GM19193 (cell line): ENCODE results near the gene KLF16.

ENCODE experiments used
- POLR2A ChIP-seq: IDR thresholded peaks from 4 replicates; pipeline ENCODE4 v1.6.1; 2011; ENCODE audit not compliant: insufficient read depth, insufficient read length; ENCODE audit errors: extremely low read depth

KLF16 gene

GRCh38 chr19:1863328-1863637, at the start of gene KLF16:
TSS of gene KLF16 (minus strand) at chr19:1863579. CDS start at chr19:1863497, 82 bp downstream.
- peak; percentile 74 for TF ChIP-seq POLR2A

GRCh38 chr19:1912760-1913505, 49.6 kb upstream of the KLF16 start:
- no peak for TF ChIP-seq POLR2A

- no peak for TF ChIP-seq POLR2A
Measured at GRCh38 chr19:1911995-1912394, 48.6 kb upstream of the KLF16 start.

GRCh38 chr19:1911098-1911497, 47.7 kb upstream of the KLF16 start:
- no peak for TF ChIP-seq POLR2A

- no peak for TF ChIP-seq POLR2A
Measured at GRCh38 chr19:1910177-1910576, 46.8 kb upstream of the KLF16 start.

- TF ChIP-seq POLR2A: no peak
Measured at GRCh38 chr19:1909761-1910080, 46.3 kb upstream of the KLF16 start.

GRCh38 chr19:1908364-1908678, 44.9 kb upstream of the KLF16 start:
- TF ChIP-seq POLR2A: no peak

- peak; percentile 39 for TF ChIP-seq POLR2A
Measured at GRCh38 chr19:1907563-1908363, 44.4 kb upstream of the KLF16 start.

GRCh38 chr19:1906985-1907562, 43.7 kb upstream of the KLF16 start:
- no peak for TF ChIP-seq POLR2A

GRCh38 chr19:1905863-1906375, 42.5 kb upstream of the KLF16 start:
- no peak for TF ChIP-seq POLR2A

GRCh38 chr19:1905110-1905862, 41.9 kb upstream of the KLF16 start, which contains the start of the genes ADAT3 and SCAMP4:
TSS of gene ADAT3 (plus strand) at chr19:1905399. CDS start at chr19:1912048, 6,649 bp downstream.
TSS of gene SCAMP4 (plus strand) at chr19:1905399. CDS start at chr19:1915020, 9,621 bp downstream.
- peak; percentile 63 for TF ChIP-seq POLR2A

- no peak for TF ChIP-seq POLR2A
Measured at GRCh38 chr19:1904860-1905109, 41.4 kb upstream of the KLF16 start.

GRCh38 chr19:1902923-1903322, 39.5 kb upstream of the KLF16 start:
- TF ChIP-seq POLR2A: no peak

- TF ChIP-seq POLR2A: no peak
Measured at GRCh38 chr19:1901940-1902404, 38.6 kb upstream of the KLF16 start.

GRCh38 chr19:1896508-1896907, 33.1 kb upstream of the KLF16 start:
- TF ChIP-seq POLR2A: no peak
